HG03460 (cell line): ENCODE results near the gene PLD1.
"Not testable (repeated sequence)": the region's sequence is repeated elsewhere in the genome, so short reads cannot be mapped to it uniquely, and the experiment has no call there.

Experiments
- ATAC-seq: cut with Tn5 transposase; IDR thresholded peaks from one replicate; pipeline ENCODE4 v1.9.1; 2021; ENCODE audit not compliant: unreplicated experiment

Gene PLD1

DNA sequence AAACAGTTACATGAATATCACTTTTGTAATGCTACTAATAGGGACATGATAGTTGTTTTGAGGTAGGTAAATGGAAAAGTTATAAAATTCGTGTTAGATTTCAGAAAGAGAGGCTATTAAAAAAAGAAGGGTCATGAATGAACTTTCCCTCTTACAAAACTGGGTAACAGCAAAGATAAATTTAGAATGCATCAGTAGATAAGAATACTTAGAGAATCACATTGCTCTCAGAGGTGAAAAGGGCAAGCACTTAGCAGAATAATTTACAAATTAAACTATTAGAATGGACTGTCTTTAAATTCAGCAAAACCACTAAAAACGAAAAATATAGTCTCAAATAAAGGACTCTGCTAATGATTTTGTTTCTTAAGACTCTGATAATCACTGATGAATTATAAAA is 167.2 kb downstream of the PLD1 start:
- no peak for ATAC-seq

GRCh38 chr3:171640520-171641412 is 169.5 kb downstream of the PLD1 start:
- no peak for ATAC-seq

- ATAC-seq, result no peak
These were observed 173.6 kb downstream of the PLD1 start for GRCh38 chr3:171636666-171637065.

GRCh38 chr3:171632766-171633165 is 177.5 kb downstream of the PLD1 start:
- ATAC-seq, result no peak

GRCh38 chr3:171626799-171627198 is 183.5 kb downstream of the PLD1 start:
- ATAC-seq, result not testable (repeated sequence)

DNA sequence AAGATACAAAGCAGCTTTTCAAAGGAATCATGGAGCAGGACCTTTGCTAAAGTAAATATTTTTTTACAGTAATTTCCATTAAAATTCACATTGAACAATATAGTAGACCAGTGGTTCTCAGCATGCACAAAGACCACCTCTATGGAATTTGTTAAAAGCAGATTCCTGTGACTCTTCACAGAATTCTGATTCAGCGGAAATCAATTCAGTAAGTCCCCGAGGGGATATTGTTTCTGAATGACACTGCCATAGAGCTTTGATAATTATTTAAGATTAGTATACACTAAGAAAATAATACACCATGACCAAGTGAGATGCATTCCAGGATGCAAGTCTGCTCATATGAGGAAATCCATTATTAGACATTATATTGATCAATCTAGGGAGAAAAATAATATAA is 188.2 kb downstream of the PLD1 start:
- no peak for ATAC-seq

GRCh38 chr3:171620825-171621434 is 189.4 kb downstream of the PLD1 start:
- no peak for ATAC-seq

DNA sequence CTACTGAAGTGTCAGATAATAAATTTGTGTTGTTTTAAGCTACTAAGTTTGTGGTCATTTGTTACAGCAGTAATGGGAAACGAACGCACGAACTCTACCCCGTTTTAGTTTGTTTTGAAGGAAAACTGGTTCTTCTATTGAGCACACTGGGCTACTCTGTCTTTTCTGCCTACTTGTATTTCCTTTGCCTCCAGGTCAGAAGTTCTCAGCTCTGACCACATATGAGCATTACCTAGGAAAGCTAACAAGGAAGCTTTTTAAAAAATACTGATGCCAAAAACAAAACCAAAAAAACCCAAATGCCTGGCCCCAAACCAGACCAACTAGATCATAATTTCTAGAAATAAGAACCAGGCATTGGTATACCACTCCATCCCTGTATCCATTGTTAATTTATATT is 193.5 kb downstream of the PLD1 start:
- ATAC-seq, result no peak

DNA sequence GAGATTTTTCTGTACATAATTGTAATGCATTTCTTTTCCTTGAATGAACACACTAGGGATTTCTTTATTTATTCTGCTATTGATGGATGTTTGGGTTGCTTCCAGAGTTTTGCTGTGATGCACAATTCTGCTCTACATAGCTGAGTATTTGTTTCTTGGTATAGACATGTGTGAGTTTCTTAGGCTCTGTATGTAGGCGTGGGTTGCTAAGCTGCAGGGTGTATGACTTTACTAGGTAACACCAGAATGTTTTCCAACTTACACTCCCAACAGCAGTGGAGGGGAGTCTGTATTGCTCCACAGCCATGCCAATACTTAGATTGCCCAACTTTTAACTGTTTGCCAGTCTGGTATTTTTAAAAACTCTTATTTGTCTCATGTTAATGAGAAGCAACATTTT is 194.6 kb downstream of the PLD1 start:
- ATAC-seq, result no peak

DNA sequence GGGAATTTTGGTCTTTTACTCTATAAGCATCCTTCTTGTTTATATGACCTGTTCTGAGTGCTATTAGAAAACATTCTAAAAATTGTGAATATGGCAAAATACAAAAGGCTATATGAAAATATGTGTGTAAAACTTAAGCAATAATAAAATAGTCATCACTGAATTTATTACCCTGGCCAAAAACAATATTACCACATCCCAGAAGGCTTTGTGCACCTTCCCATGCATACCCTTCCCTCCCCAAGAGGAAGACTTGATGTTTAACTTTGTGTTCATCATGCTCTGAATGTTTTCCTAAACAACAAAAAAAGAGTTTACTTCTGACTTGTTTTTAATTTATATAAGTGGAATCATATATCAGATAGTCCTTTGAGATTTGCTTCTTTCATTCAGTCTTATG is 195.0 kb downstream of the PLD1 start:
- no peak for ATAC-seq

GRCh38 chr3:171614318-171614921 is 195.9 kb downstream of the PLD1 start:
- ATAC-seq, result no peak

DNA sequence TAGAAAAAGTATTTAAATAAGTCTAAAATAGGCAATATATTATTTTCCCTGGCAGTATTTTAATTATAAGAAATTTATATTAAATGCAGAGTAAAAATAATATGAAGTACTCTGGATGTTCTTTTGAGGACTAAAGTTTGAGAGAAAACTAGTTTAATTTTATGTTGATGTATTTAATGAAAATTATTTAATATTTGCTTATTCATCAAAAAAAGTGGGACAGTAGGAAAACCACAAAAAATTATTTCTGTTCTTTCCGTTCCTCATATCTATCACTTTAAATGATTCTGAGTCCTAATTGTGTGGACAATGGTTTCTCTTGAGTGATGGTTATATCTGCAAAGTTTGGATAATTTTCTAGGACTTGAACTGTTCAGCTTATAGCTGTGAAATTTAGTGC is 202.8 kb downstream of the PLD1 start:
- no peak for ATAC-seq

GRCh38 chr3:171606151-171606751 is 204.0 kb downstream of the PLD1 start:
- ATAC-seq, result no peak

DNA sequence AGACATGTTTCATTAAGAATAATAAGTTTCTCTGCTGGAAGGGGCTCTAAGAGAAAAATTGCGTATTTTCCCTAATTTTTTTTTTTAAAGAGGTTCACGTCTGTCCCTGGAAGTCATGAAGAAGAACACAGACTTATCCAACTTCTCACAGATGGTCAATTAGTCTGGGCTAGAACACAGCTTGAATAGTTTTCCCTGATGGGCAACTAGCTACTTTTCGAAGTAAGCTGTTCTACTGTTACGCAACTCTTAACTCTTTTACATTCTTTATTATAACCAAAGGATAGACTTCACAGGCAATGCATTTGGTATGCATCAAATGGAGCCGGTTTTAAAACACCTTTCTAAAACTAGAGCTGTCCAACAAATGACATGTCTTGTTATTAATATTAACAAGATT is 205.9 kb downstream of the PLD1 start:
- ATAC-seq, result no peak

DNA sequence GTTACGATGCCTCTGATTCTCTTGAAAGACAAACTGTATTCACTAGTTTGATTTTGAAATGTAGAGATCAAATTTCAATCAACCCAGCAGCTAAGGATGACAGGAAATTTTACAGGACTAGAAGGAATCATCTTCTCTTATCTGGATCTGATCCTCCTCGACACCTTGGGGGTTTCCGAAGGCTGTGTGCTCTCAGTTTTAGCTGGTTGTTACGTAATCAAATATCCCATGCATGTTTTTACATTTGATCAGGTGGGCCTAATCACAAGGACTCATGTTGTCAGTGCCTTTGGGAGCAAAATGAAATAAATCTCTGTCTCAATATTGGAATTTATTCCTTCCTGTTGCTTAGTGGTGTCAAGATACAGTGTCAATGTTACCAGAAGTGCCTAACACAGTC is 208.2 kb downstream of the PLD1 start:
- no peak for ATAC-seq

GRCh38 chr3:171600030-171600429 is 210.3 kb downstream of the PLD1 start:
- no peak for ATAC-seq

GRCh38 chr3:171598990-171599389 is 211.3 kb downstream of the PLD1 start:
- ATAC-seq, result no peak

GRCh38 chr3:171592786-171593185 is 217.5 kb downstream of the PLD1 start:
- no peak for ATAC-seq

DNA sequence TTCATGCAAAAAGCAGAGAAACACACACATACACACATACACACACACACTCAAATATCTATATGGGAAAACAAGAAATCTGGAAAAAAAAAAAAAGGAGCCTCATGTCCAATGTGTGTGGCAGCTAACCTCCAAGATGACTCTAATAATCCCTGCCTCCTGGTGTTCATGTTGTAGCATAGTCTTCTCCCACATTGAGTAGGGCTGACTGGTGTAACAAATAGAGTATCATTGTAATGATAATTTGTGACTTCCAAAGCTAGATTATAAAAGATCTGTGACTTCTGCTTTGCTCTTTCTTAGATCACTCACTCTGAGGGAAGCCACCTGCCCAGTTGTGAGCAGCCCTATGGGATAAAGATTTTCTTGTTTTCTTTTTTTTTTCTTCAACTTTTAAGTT is 219.2 kb downstream of the PLD1 start:
- no peak for ATAC-seq

DNA sequence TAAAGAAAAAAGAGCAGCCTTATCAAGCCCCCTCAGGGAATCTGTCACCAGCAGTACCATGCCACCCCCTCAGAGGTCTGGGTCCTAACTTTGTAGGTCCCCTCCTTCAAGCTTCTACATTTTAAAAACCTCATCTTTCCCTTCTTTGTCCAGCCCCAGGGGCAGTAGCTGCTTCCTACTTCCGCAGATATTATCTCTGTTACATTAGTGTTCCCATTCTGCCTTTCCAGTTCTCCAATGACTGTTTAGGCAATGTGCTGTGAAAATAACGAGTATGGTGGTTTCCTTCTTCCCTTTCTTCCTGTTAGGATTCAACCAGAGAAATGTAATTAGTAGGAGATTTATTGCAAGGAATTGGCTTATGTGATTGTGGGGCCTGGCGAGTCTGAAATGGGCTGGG is 224.0 kb downstream of the PLD1 start:
- ATAC-seq, result no peak

DNA sequence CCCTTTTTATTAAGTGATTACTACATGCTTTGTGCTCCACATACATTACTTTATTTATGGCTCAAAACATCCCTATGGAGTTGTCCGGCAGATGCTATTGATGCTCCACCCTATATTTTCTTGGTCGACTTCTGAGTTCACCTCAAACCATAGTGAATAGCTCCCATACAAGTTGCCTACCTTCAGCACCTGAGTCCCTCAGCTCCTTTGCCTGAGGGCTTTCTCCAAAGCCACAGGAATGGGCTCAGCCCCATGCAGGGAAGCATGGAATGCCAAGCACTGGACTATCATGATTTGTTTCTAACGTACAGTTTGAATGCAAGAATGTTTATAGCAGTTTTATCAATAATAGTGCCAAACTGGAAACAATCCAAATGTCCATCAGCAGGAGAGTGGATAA is 225.2 kb downstream of the PLD1 start:
- no peak for ATAC-seq

- ATAC-seq, result no peak
These were observed 226.2 kb downstream of the PLD1 start for GRCh38 chr3:171584100-171584499.
